Skin of body (tissue), 2 donors: Measurements from ENCODE around the gene LECT2. TPM values are rescaled to one million over a fixed set of nuclear protein-coding genes. Genes with fewer than 3 reads are reported as not detected.
A peak's percentile ranks its signal among the peaks of the same experiment; 100 is the strongest.

Source experiments
- DNase-seq: peaks from one replicate; lab custom pipeline; 2025; lab: John Stamatoyannopoulos, UW
- total RNA-seq: library from RNA; depleted of rRNA; stranded (reverse); fragments of >200 nt; gene quantifications from one replicate; pipeline ENCODE4 v1.2.3, GENCODE V29; 2014

Gene LECT2
- not detected for total RNA-seq

GRCh38 chr5:135954899-135955298 is at the start of gene LECT2:
Gene LECT2, minus strand, starts transcription at chr5:135954983. Its CDS starts 150 bp downstream, at chr5:135954833.
- no peak for DNase-seq

GRCh38 chr5:136004436-136004835 is 49.7 kb upstream of the LECT2 start:
- no peak for DNase-seq

- peak; percentile 90 for DNase-seq
These were observed 46.7 kb upstream of the LECT2 start for GRCh38 chr5:136001466-136001981.

- no peak for DNase-seq
These were observed 46.1 kb upstream of the LECT2 start for GRCh38 chr5:136000932-136001331.

- DNase-seq: no peak
These were observed 45.4 kb upstream of the LECT2 start for GRCh38 chr5:136000147-136000546.

- DNase-seq: peak; percentile 44
These were observed 44.8 kb upstream of the LECT2 start for GRCh38 chr5:135999406-136000139.

GRCh38 chr5:135998889-135999288 is 44.1 kb upstream of the LECT2 start:
- no peak for DNase-seq

GRCh38 chr5:135997673-135998335 is 43.0 kb upstream of the LECT2 start:
- peak; percentile 42 for DNase-seq

GRCh38 chr5:135996611-135997010 is 41.8 kb upstream of the LECT2 start:
- no peak for DNase-seq

GRCh38 chr5:135995976-135996375 is 41.2 kb upstream of the LECT2 start:
- DNase-seq: no peak

GRCh38 chr5:135993880-135994636 is 39.3 kb upstream of the LECT2 start:
- peak; percentile 99 for DNase-seq

- peak; percentile 93 for DNase-seq
These were observed 38.6 kb upstream of the LECT2 start for GRCh38 chr5:135993335-135993879.

- DNase-seq: peak; percentile 42
These were observed 36.6 kb upstream of the LECT2 start for GRCh38 chr5:135991429-135991828.

- DNase-seq: peak; percentile 24
These were observed 35.9 kb upstream of the LECT2 start for GRCh38 chr5:135990528-135991255.

GRCh38 chr5:135989686-135990085 is 34.9 kb upstream of the LECT2 start:
- no peak for DNase-seq

- DNase-seq: no peak
These were observed 33.8 kb upstream of the LECT2 start for GRCh38 chr5:135988546-135988945.

GRCh38 chr5:135986891-135987401 is 32.2 kb upstream of the LECT2 start:
- peak; percentile 72 for DNase-seq

- no peak for DNase-seq
These were observed 31.6 kb upstream of the LECT2 start for GRCh38 chr5:135986401-135986800.

- no peak for DNase-seq
These were observed 31.2 kb upstream of the LECT2 start for GRCh38 chr5:135985951-135986350.

- peak; percentile 48 for DNase-seq
These were observed 25.8 kb upstream of the LECT2 start for GRCh38 chr5:135980620-135981019.

GRCh38 chr5:135979510-135979909 is 24.7 kb upstream of the LECT2 start:
- DNase-seq: peak; percentile 98
